Measurements from ENCODE around the gene ATP10A.

DNA sequence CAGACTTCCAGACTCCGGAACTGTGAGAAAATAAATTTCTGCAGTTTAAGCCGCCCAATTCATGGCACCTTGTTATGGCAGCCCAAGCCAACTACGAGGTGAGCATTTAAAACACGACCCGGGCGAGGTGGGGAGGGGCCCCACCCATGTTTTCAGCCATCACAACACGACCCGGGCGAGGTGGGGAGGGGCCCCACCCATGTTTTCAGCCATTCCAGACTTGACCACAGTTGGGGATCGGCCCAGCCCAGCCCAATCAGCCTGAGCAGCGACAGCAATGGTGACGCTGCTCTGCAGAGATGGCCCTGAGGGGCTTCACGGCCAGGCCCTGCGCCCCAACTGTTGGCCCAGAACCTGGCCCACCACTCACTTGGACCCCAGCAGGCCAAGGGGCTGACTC, 93.1 kb downstream of the ATP10A start:
- TF ChIP-seq, protein P1, sequence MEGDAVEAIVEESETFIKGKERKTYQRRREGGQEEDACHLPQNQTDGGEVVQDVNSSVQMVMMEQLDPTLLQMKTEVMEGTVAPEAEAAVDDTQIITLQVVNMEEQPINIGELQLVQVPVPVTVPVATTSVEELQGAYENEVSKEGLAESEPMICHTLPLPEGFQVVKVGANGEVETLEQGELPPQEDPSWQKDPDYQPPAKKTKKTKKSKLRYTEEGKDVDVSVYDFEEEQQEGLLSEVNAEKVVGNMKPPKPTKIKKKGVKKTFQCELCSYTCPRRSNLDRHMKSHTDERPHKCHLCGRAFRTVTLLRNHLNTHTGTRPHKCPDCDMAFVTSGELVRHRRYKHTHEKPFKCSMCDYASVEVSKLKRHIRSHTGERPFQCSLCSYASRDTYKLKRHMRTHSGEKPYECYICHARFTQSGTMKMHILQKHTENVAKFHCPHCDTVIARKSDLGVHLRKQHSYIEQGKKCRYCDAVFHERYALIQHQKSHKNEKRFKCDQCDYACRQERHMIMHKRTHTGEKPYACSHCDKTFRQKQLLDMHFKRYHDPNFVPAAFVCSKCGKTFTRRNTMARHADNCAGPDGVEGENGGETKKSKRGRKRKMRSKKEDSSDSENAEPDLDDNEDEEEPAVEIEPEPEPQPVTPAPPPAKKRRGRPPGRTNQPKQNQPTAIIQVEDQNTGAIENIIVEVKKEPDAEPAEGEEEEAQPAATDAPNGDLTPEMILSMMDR (IDR thresholded peaks at IDR 0.05): no peak
- TF ChIP-seq POLR2A (IDR thresholded peaks at IDR 0.05) (no peak), POLR2AphosphoS5 (IDR thresholded peaks at IDR 0.05) (no peak)

Measured in stomach (tissue), 4 donors.